CD4-positive, alpha-beta T cell treated with Interleukin-6 at 100 ng/mL for 8 hours (primary cell): Measurements from ENCODE around the gene TBL1X.

Experiments used
- DNase-seq: peaks from one replicate; pipeline ENCODE4 v3.0.0-alpha.2; 2020; ENCODE audit warnings: mixed read lengths, low spot score

Gene TBL1X

GRCh38 chrX:9707306-9708033 is 242.6 kb downstream of the TBL1X start:
- DNase-seq = no peak

GRCh38 chrX:9708086-9708485 is 243.2 kb downstream of the TBL1X start:
- DNase-seq = no peak

GRCh38 chrX:9708923-9709553 is 244.2 kb downstream of the TBL1X start:
- peak; percentile 80 for DNase-seq

- DNase-seq = no peak
Measured at GRCh38 chrX:9710332-9710731, 245.5 kb downstream of the TBL1X start.

GRCh38 chrX:9717376-9717775 is 252.5 kb downstream of the TBL1X start:
- no peak for DNase-seq

- no peak for DNase-seq
Measured at GRCh38 chrX:9724711-9725110, 259.9 kb downstream of the TBL1X start.

GRCh38 chrX:9728261-9728660 is 263.4 kb downstream of the TBL1X start:
- no peak for DNase-seq

- no peak for DNase-seq
Measured at GRCh38 chrX:9729171-9729885, 264.5 kb downstream of the TBL1X start.

- no peak for DNase-seq
Measured at GRCh38 chrX:9730078-9730477, 265.2 kb downstream of the TBL1X start.

- no peak for DNase-seq
Measured at GRCh38 chrX:9730752-9731151, 265.9 kb downstream of the TBL1X start.

- no peak for DNase-seq
Measured at GRCh38 chrX:9737363-9737762, 272.5 kb downstream of the TBL1X start.

GRCh38 chrX:9738151-9738550 is 273.3 kb downstream of the TBL1X start:
- DNase-seq = no peak

GRCh38 chrX:9739130-9739529 is 274.3 kb downstream of the TBL1X start:
- DNase-seq = no peak

- no peak for DNase-seq
Measured at GRCh38 chrX:9745417-9746115, 280.7 kb downstream of the TBL1X start.

GRCh38 chrX:9746148-9746888 is 281.5 kb downstream of the TBL1X start:
- DNase-seq = no peak

GRCh38 chrX:9747644-9748043 is 282.8 kb downstream of the TBL1X start:
- DNase-seq = no peak

- no peak for DNase-seq
Measured at GRCh38 chrX:9749146-9749692, 284.4 kb downstream of the TBL1X start.

- no peak for DNase-seq
Measured at GRCh38 chrX:9757366-9757765, 292.5 kb downstream of the TBL1X start.

GRCh38 chrX:9758021-9758638 is 293.3 kb downstream of the TBL1X start:
- no peak for DNase-seq

- no peak for DNase-seq
Measured at GRCh38 chrX:9759337-9759736, 294.5 kb downstream of the TBL1X start.

- no peak for DNase-seq
Measured at GRCh38 chrX:9765072-9765736, 300.3 kb downstream of the TBL1X start.
